GM18498 (cell line): ENCODE results near the gene TSPAN3.

Experiments
- ATAC-seq: cut with Tn5 transposase; IDR thresholded peaks from one replicate; pipeline ENCODE4 v1.9.1; 2021; ENCODE audit warnings: mild to moderate bottlenecking, moderate library complexity; ENCODE audit not compliant: unreplicated experiment

Gene TSPAN3

DNA sequence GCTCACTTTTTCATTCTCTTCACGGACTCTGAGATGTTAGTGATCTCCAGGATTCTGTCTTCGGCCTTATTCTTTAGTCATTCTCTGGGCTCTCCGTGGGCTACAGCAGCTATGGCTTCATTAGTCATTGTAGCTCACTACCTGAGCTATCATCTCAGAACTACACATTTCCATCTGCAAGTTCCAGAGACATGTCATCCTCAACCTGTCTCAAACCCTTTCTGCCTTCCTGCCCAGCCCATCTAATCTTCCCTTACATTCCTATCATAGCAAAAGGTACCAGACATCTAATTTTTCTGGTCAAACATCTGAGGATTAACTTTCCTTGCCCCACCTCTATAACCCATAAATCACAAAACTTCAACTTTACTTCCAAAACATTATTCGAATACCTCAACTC lies 13.2 kb downstream of the TSPAN3 start:
- no peak for ATAC-seq

GRCh38 chr15:77057072-77057471 lies 13.8 kb downstream of the TSPAN3 start:
- no peak for ATAC-seq

- ATAC-seq, result no peak
Observed at GRCh38 chr15:77053709-77054108, 17.2 kb downstream of the TSPAN3 start.

DNA sequence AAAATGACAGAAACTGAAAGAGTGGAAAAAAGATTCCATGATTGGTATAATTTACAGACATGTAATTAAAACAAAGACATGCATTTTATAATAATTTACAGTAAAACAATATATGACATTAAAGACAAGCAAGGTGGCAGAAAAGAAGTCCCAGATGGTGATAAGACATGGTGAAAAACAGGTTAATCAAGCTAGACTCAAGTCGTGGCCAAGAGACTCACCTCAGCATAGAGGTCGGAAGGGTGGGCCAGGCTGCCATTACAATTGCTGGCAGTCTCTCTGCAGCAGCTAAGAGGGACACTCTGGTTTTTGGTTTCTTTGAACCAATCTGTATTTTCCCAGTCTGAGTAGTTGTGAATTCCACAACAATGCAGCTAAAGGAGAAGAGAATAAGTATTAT lies 18.4 kb downstream of the TSPAN3 start:
- ATAC-seq, result no peak

GRCh38 chr15:77048135-77048876 lies 22.6 kb downstream of the TSPAN3 start:
- no peak for ATAC-seq

GRCh38 chr15:77046704-77047412 lies 24.1 kb downstream of the TSPAN3 start:
- ATAC-seq, result no peak

DNA sequence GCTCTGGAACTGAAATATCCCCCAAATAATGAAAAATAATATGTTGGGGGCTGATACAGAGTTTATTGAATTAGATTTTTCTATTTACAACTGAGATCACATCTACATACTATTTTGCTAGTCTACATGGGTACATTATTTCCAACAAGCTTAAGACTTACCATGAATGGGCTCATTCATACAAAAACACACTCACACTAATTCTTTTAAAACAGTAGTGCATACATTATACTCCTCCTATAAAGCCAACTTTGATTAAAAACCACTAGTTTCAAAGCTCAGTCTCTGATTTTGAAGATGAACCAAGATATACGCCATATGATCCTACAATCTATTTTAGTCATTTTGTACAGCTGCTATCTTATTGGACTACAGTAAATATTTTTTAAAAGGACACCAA lies 24.9 kb downstream of the TSPAN3 start:
- ATAC-seq, result no peak

DNA sequence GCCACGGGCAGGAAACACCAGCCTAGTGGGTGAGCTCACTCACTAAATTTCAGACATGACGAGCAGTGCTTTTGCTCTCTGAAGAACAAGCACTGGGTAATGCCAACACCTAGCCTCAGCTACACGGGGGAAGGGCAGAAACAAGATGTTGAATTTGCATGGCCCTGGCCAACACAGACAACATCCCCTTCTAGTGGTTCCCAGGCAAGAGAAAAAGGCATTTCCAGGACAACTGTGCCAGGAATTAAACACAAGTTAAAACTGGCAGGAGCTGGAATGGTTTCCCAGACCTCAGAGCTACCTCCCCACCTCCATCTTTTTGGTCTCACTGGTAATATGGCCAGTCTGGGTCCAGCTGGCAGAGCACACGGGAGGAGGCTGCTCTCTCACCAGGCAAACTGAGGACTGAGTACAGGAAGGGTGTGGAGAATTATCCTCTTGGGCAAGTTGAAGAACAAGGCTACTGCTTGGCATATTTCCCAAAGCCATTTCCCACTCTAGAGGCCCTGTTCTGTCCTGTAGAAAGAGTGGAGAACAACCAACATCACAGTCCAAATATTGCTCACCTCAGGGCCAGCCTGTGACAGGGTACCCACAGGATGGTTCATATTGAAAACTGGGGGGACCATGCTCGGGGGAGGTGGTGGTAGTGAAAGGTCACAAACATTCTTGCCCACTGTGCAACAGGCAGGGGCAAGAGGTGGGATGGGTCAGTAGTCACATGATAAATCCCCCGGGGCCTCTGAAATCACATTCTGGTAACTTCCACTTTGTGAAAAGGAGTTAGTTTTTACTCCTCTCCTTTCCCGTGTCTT lies 26.5 kb downstream of the TSPAN3 start:
- no peak for ATAC-seq

GRCh38 chr15:77042955-77043920 lies 27.7 kb downstream of the TSPAN3 start:
- ATAC-seq, result no peak

DNA sequence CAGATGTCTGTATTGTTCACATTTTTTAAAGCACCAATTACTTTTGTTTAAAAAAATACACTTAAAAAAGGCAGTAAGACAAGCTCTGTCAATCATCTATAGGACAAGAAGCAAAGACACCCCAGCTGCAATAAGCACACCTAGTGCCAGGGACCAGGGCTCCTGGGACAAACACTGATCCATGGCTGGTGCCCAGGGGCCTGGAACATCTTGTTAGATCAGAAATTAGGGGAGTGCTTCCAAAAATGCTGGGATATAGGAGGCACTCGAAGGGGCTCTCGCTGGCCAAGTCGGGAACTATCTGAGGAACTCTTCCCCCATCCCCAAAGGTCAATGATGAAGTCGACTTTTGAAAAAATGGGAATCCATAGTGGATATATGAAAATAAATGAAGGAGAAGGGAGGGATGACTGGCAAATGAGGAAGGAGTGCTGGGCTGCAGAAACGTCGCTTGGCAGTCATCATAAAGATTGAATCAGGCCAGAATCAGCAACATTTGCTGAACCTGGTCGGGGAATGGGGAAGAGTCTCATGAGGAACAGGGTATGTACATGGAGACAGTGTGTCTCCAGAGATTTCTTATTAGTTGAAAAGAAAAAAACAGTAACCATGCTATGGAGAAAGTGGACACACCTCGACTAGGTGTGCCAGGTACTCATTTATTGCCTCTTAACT lies 28.5 kb downstream of the TSPAN3 start:
- ATAC-seq, result no peak

GRCh38 chr15:77040673-77041072 lies 30.2 kb downstream of the TSPAN3 start:
- no peak for ATAC-seq

GRCh38 chr15:77039848-77040247 lies 31.1 kb downstream of the TSPAN3 start:
- no peak for ATAC-seq

DNA sequence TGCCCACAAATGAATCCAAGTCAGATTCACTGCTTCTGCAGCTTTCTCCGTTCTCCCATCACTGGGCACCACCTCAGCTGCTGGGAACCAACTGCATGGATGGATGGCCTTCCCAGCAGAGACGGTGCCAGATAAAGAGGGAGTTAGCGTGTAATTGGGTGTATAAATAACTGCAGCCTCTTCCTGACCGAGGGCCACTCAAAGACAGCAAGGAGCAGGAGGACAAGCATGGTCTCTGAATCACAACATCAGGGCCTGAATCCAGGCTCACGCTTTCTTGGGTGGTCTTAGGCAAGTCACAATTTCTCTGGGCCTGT lies 31.7 kb downstream of the TSPAN3 start:
- ATAC-seq, result no peak

DNA sequence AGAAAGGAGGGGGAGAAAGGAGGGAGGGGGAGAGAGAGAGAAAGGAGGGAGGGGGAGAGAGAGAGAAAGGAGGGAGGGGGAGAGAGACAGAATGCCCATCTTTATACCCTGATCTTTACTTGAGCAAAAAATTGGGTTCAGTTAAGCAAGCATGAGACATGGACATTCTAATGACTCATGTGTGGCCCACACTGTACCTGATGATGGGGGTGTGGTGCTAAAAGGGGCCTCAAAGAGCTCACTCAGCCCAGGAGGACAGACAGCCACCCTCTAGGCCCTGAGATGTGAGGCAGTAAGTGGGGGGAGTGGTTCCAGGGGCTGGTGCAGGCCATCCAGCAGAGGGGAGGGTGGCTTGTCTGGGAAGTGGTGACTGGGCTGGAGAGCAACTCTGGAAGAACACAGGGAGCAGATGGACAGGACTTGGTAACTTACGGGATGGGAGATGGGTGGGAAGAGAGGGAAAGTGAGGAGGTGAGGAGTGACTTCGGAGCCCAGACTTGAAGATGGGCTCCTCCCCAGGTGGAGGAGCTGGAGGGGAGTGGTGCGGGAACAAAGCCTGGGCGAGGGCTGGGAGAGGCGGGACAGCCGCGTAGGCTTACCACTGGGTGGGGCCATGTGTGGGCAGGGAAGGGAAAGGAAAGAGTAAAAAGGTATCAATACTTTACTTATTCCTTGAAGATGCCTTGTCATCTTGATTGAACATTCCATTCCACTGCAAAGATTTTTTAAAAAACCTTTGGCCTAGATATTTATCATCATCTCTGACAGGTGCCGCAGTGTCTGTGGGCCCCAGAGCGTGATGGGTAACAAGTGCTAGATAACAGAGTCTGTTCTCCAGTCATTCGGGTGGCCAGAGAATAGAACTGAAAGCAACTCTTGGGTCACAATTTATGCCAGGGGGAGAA lies 32.3 kb downstream of the TSPAN3 start:
- ATAC-seq, result no peak

DNA sequence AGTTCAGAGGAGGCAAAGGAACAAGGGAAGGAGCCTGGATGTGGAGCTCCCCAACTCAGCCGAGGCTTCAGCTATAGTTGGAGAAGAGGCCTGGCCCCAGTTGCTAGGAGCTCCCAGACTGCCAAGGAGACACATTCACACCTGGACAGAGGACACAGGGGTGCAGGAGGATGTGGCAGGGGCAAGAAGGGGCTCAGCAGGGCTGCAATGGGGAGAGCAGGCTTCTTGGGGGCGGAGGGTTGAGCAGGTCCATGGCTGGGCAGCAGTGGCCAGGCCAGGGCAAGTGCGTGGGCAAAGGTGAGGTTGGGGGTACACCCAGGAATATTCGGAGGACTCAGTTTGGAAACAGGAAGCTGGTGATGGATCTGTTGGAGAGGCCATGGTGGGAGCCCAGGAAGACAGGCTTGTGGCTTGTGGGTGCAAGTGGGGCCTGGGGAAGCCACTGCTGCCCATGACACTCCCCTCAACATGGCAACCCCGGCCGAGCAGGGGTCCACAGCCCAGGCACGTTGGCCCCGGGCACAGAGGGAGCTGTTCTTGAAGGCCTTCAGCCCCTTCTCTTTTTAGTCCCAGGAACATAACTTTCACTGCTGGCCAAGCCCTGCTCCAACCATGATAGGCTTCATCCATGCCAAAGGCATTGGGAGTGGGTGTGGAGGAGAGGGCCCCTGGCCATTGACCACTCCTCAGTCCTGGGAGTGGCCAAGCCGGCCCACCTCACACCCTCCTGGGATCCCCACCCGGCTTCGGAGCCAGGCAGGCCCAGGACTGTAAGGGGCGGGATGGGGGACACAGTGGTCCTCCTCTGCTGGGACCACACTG lies 33.3 kb downstream of the TSPAN3 start:
- ATAC-seq, result no peak

DNA sequence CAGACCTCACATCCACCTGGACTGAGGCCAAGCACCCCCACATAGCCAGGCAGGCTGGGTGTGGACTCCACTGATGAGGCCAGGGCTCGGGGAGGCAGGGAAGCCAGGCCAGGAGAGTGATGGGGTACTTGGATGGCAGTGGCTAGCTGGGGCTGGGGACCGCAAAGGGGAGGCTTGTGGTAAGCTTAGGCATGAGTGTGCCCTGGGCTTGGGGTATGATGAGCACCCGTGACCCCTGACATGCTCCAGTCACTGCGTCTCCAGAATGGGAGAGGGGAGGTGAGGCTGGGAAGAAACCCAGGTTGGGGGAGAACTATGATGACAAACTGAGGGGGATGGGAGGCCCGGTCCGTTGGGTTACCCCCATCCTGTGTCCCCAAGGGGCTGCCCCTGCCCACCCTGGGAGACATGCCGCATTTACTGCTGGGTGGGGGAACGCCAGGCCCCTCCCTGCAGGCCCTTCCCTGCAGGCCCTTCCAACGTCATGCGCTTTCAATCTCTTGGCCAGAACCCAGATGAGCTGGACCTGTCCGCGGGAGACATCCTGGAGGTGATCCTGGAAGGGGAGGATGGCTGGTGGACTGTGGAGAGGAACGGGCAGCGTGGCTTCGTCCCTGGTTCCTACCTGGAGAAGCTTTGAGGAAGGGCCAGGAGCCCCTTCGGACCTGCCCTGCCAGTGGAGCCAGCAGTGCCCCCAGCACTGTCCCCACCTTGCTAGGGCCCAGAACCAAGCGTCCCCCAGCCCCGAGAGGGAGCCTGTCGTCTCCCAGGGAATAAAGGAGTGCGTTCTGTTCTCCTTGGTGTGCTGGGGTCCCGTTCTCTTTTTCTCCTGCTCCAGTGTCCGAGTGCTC lies 34.1 kb downstream of the TSPAN3 start:
- ATAC-seq, result no peak

DNA sequence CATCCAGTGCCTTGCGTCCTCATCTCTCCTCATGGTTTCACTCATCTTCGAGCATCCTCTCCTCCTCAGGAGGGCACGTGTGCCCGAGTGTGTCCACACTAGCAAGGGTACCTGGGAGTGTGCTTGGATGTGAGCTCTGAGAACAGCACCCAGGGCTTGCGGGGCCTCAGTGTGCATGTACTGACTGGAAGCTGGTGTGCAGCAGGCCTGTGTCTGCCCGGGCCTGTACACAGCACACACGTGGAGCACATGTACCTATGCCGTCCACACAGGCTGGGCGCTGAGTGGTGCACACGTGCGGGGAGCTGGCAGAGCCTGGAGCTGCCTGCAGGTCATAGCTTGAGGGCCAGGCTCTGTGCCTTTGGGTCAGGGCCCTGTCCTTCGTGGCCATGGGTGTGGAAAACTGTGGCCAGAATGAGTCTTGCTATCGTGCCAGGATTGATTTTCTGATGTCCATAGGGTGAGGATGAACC lies 34.9 kb downstream of the TSPAN3 start:
- ATAC-seq, result no peak
